Gastroesophageal sphincter (tissue), 4 donors: ENCODE measurements around the gene LAMA5. TPM values are rescaled to one million over a fixed set of nuclear protein-coding genes. Genes with fewer than 3 reads are reported as not detected.
A peak's percentile ranks its signal among the peaks of the same experiment; 100 is the strongest.

Source experiments
- ATAC-seq: fragments of 150-250 bp; one replicate; pipeline ENCODE4 v1.9.1; 2016; ENCODE audit warnings: mild to moderate bottlenecking, moderate library complexity
- H3K27ac ChIP-seq, 4 donors: fragments of 200-600 bp; sonication (generic) in 3 of 4; 1 replicate in 3 of 4; 2 replicates in 1 of 4; pipeline ENCODE4 v1.5.1; 2016 to 2019
- H3K27me3 ChIP-seq: fragments of 200-600 bp; sonication (generic); one replicate; pipeline ENCODE4 v1.5.1; 2019
- H3K36me3 ChIP-seq, 2 donors: fragments of 200-600 bp; sonication (generic); one replicate each; pipeline ENCODE4 v1.5.1; 2019; ENCODE audit warnings: control low read depth in 1 of 2
- H3K4me1 ChIP-seq, 3 donors: fragments of 200-600 bp; sonication (generic); 1 replicate in 2 of 3; 2 replicates in 1 of 3; pipeline ENCODE4 v1.5.1; 2016 to 2019; ENCODE audit warnings: control low read depth in 2 of 3
- H3K4me3 ChIP-seq, 2 donors: fragments of 200-600 bp; sonication (generic); one replicate each; pipeline ENCODE4 v1.5.1; 2019; ENCODE audit warnings: mild to moderate bottlenecking in 1 of 2, moderate library complexity in 1 of 2
- H3K9me3 ChIP-seq, 3 donors: fragments of 200-600 bp; sonication (generic); one replicate each; pipeline ENCODE4 v1.5.1; 2017 to 2019; ENCODE audit warnings: control low read depth in 2 of 3
- EP300 ChIP-seq: sonication (generic); formaldehyde crosslinking; IDR thresholded peaks from one replicate; pipeline ENCODE4 v1.6.1; 2017; ENCODE audit warnings: antibody characterized with exemption, mild to moderate bottlenecking
- POLR2A ChIP-seq, 2 donors: fragments of 450-650 bp; IDR thresholded peaks; one replicate each; pipeline ENCODE4 v1.6.1; 2017; ENCODE audit warnings: antibody characterized with exemption in 2 of 2, mild to moderate bottlenecking in 2 of 2, moderate library complexity in 1 of 2
- POLR2AphosphoS5 ChIP-seq: sonication (generic); formaldehyde crosslinking; IDR thresholded peaks from one replicate; pipeline ENCODE4 v1.6.1; 2017; ENCODE audit warnings: antibody characterized with exemption
- WGBS, 2 donors: methylation state at CpG; one replicate each; pipeline ENCODE4 v1.1.5; 2018; ENCODE audit warnings: low coverage in 1 of 2; 5-methylcytosine and 5-hydroxymethylcytosine counted together
- total RNA-seq, 4 donors: library from RNA; depleted of rRNA; stranded (reverse); fragments of >200 nt; gene quantifications; one replicate each; pipeline ENCODE4 v1.1.0, GENCODE V29; 2016
- TF ChIP-seq, protein P1 (sequence below), 4 experiments: fragments of 200-600 bp in 2 of 4; fragments of 450-650 bp in 2 of 4; sonication (generic) in 1 of 4; IDR thresholded peaks; one replicate each; pipeline ENCODE4 v1.5.1; 2017 to 2019; ENCODE audit warnings: antibody characterized with exemption in 4 of 4, mild to moderate bottlenecking in 2 of 4, moderate library complexity in 2 of 4

The LAMA5 gene
- total RNA-seq, 4 donors from 2014 or later: 58.6 to 259 (median 172) TPM

DNA sequence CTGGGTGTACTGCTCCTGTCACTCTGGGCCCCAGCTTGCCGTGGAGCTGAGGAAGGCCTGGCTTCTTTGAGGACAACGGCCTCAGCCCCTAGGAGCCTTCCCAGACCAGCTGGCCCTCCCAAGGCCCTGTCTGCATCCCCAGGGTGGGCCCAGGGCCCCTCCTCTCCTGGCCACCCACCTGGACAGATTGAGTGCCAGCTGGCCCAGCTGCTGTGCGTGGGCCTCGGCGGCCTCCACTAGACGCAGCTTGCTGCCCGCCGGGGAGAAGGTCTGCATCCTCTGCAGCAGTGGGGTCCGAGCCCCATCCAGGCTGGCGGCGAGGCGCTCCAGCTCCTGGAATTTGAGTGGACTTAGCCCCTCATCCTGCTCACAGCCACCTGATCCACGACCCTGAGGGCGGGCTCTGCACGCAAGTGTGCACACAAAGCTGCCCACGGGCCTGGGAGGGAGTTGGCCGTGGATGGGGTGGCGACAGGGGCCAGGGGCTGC is 49.9 kb downstream of the LAMA5 start:
- H3K9me3 ChIP-seq: no peaks in the 10 kb centered on the region
- no peaks in the 10 kb centered on the region for H3K27me3 ChIP-seq
- peaks cover 0 to 90% of the 10 kb centered on the region in 2 donors for H3K36me3 ChIP-seq
- H3K4me1 ChIP-seq: peaks cover 0 to 17% (median 0%) of the 10 kb centered on the region in 3 donors
- no peak overlapping the region for H3K4me3 ChIP-seq
- no peak for ATAC-seq
- WGBS, 2 donors: no CpG with 5 or more reads among the region's 18 CpGs
- H3K27ac ChIP-seq: peak overlapping the region in 3 of 4 donors; percentile 3 to 35 (median 11)
- no peak for TF ChIP-seq POLR2AphosphoS5
- TF ChIP-seq POLR2A (IDR thresholded peaks at IDR 0.05): no peak
- TF ChIP-seq, protein P1, sequence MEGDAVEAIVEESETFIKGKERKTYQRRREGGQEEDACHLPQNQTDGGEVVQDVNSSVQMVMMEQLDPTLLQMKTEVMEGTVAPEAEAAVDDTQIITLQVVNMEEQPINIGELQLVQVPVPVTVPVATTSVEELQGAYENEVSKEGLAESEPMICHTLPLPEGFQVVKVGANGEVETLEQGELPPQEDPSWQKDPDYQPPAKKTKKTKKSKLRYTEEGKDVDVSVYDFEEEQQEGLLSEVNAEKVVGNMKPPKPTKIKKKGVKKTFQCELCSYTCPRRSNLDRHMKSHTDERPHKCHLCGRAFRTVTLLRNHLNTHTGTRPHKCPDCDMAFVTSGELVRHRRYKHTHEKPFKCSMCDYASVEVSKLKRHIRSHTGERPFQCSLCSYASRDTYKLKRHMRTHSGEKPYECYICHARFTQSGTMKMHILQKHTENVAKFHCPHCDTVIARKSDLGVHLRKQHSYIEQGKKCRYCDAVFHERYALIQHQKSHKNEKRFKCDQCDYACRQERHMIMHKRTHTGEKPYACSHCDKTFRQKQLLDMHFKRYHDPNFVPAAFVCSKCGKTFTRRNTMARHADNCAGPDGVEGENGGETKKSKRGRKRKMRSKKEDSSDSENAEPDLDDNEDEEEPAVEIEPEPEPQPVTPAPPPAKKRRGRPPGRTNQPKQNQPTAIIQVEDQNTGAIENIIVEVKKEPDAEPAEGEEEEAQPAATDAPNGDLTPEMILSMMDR (IDR thresholded peaks at IDR 0.05): no peak

DNA sequence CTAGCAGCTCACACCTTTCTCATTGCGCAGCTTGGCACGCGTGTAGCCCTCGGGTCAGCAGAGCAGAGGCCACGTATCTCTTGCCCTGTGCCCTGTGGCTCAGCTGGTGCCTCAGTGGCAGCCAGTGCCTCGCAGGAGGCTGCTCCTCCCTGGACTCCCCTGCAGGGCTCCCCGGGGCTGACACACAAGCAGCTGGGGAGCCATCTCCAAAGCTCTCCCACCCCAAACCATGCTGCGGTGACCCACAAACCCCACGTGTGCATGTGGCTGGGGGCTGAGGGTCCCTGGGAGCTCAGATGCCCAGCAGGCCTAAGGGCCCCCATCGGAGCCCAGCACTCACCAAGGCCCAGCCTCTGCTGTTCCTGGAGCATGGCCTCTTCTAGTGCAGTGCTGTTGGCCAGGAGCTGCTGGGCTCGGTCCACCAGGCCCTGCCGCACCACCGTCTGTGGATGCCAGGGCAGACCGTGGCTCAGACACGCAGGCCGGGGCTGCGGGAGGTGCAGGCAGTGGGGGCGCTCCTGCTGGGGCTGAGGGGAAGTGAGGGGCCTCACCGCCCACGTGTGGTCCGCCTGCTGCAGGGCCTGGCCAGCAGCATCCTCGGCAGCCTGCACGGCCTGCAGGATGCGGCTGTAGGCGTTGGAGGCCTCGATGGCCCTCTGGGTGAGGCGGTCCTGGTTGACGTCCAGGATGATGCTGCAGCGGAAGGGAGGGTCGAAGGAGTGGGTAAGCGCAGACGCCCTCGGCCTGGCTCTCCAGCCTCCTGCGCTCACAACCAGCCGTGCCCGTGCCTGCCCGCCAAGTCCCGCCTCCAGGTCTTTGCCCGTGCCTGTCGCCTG is 50.6 kb downstream of the LAMA5 start:
- no peak overlapping the region for H3K4me3 ChIP-seq
- no peaks in the 10 kb centered on the region for H3K9me3 ChIP-seq
- peak overlapping the region in 2 of 4 donors; percentile 11 to 35 for H3K27ac ChIP-seq
- H3K36me3 ChIP-seq: peaks cover 0 to 90% of the 10 kb centered on the region in 2 donors
- H3K27me3 ChIP-seq: no peaks in the 10 kb centered on the region
- TF ChIP-seq POLR2A (IDR thresholded peaks at IDR 0.05) (no peak), EP300 (no peak), POLR2AphosphoS5 (no peak)
- TF ChIP-seq, protein P1 (IDR thresholded peaks at IDR 0.05): no peak
- ATAC-seq: no peak
- H3K4me1 ChIP-seq: peaks cover 0 to 10% (median 0%) of the 10 kb centered on the region in 3 donors
- WGBS, 2 donors: 82% methylated on average over 16 of the region's 40 CpGs; no CpG with 5 or more reads in 1 of the 2 donors

GRCh38 chr20:62315773-62316172 is 51.3 kb downstream of the LAMA5 start:
- TF ChIP-seq, protein P1 (IDR thresholded peaks at IDR 0.05): no peak
- no peak for TF ChIP-seq POLR2AphosphoS5
- TF ChIP-seq EP300: no peak
- TF ChIP-seq POLR2A (IDR thresholded peaks at IDR 0.05): no peak
- H3K4me3 ChIP-seq: no peak overlapping the region
- no peaks in the 10 kb centered on the region for H3K9me3 ChIP-seq
- ATAC-seq: no peak
- peaks cover 0 to 16% (median 0%) of the 10 kb centered on the region in 3 donors for H3K4me1 ChIP-seq
- H3K27me3 ChIP-seq: no peaks in the 10 kb centered on the region
- H3K36me3 ChIP-seq: peaks cover 0 to 96% of the 10 kb centered on the region in 2 donors
- H3K27ac ChIP-seq: no peak overlapping the region
- WGBS, 2 donors: no CpG with 5 or more reads among the region's 12 CpGs

DNA sequence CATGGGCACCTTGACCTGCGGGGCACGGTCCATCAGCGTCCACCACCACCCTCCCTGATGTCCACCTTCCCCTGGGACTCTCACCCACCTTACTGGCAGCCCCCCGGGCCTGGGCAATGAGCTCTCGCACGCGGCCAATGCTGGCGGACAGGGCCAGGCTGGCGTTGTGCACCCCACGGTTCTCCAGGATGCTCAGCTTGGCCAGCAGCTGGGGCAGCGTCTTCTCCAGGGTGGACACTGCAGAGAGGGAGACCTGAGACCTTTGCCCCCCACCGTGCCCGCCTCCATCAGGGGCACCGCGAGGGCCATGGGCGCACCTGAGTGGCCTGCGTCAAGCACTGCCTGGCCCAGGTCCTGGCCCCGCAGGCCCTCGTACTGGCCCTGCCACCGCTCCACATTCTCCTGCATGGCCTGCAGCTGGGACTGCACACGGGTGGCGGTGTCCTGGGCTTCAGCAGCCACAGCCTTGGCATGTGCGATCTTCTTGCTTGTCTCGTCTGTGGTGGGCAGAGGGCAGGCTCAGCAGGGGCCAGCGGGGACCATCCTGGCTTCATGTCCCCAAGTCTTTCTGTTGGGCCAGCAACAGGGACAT is 52.3 kb downstream of the LAMA5 start:
- Histone ChIP-seq H3K36me3 (peaks cover 0 to 96% of the 10 kb centered on the region in 2 donors), H3K27me3 (no peaks in the 10 kb centered on the region), H3K27ac (no peak overlapping the region), H3K4me3 (no peak overlapping the region), H3K9me3 (no peaks in the 10 kb centered on the region), H3K4me1 (peaks cover 0 to 21% (median 0%) of the 10 kb centered on the region in 3 donors)
- no peak for TF ChIP-seq POLR2AphosphoS5
- no peak for ATAC-seq
- WGBS, 2 donors: 80% methylated on average over 1 of the region's 25 CpGs; no CpG with 5 or more reads in 1 of the 2 donors

GRCh38 chr20:62314339-62314638 is 52.8 kb downstream of the LAMA5 start:
- no CpG with 5 or more reads among the region's 12 CpGs for WGBS, 2 donors
- no peak for ATAC-seq
- peaks cover 0 to 20% (median 0%) of the 10 kb centered on the region in 3 donors for H3K4me1 ChIP-seq
- H3K4me3 ChIP-seq: no peak overlapping the region
- no peak overlapping the region for H3K27ac ChIP-seq
- peaks cover 0 to 96% of the 10 kb centered on the region in 2 donors for H3K36me3 ChIP-seq
- no peaks in the 10 kb centered on the region for H3K27me3 ChIP-seq
- H3K9me3 ChIP-seq: no peaks in the 10 kb centered on the region
- TF ChIP-seq EP300 (no peak), POLR2AphosphoS5 (no peak), POLR2A (IDR thresholded peaks at IDR 0.05) (no peak)
- TF ChIP-seq, protein P1 (IDR thresholded peaks at IDR 0.05): no peak
